K562 (cell line): ENCODE results near the gene GALK2. TPM values are rescaled to one million over a fixed set of nuclear protein-coding genes. Genes with fewer than 3 reads are reported as not detected.

ENCODE experiments used
- microRNA-seq: library from miRNA; unstranded; fragments of <30 nt; microRNA quantifications from one replicate; pipeline ENCODE4, GENCODE V29; 2018; ENCODE audit warnings: borderline microRNAs expressed
- polyA plus RNA-seq, 8 experiments: library from polyadenylated mRNA; depleted of rRNA in 4 of 8; stranded (reverse) in 5 of 8; unstranded in 3 of 8; fragments of >200 nt; fragmentation: Nextera tagmentation in 2 of 8; fragmentation: Illumina TruSeq in 1 of 8; extraction: Ambion mirVana in 2 of 8; extraction: Trizol in 1 of 8; gene quantifications; 2 replicates each; pipeline versions ENCODE4 v1.2.1 to v1.2.3, GENCODE V29; 2011 to 2014; ENCODE audit warnings: inconsistent platforms in 1 of 8, missing spikeins in 1 of 8
- small RNA-seq: library from RNA; depleted of rRNA; stranded (forward); fragments of <200 nt; gene quantifications from one replicate; pipeline ENCODE3, GENCODE V24; 2014
- total RNA-seq, 7 experiments: library from RNA; depleted of rRNA in 6 of 7; stranded (reverse); fragments of >200 nt in 6 of 7; fragmentation: Illumina TruSeq in 2 of 7; extraction: Trizol in 2 of 7; gene quantifications; 2 replicates each; pipeline versions ENCODE4 v1.2.1 to v1.2.3, GENCODE V29; 2011 to 2021; ENCODE audit warnings: low replicate concordance in 1 of 7

GALK2 gene
- total and polyA plus RNA-seq, 9 of the 15 experiments (the other 6 are each of a cell fraction or from before 2014, with no cell fraction given), result 32.8 to 82.0 (median 54.4) TPM

Small RNA genes within 50 kb of the gene (microRNA-seq; reads per million reads assigned to microRNA genes)
- not detected for gene MIR4716

Small RNA genes within 50 kb of the gene (small RNA-seq; reads per million reads assigned to genes)
- gene MIR4716 (not detected), gene RF00019 (not detected), gene RN7SL307P (not detected)

Other genes starting within 250 kb of the GALK2 start
- 0.24 and 0.73 TPM in 2 replicates for gene SHC4, start 206.3 kb upstream of the GALK2 start, total RNA-seq (2014; rRNA removed)
- gene SHC4, start 206.3 kb upstream of the GALK2 start, total RNA-seq (2014; rRNA removed; fragmentation: Illumina TruSeq; extraction: Trizol), result 0.55 and 0.89 TPM in 2 replicates
- gene SHC4, start 206.3 kb upstream of the GALK2 start, total RNA-seq (2015; rRNA removed; fragmentation: Illumina TruSeq; extraction: Trizol), result 0.45 and 0.69 TPM in 2 replicates
- 0.40 and 0.51 TPM in 2 replicates for gene SHC4, start 206.3 kb upstream of the GALK2 start, total RNA-seq (2021)
- 1.2 and 1.6 TPM in 2 replicates for gene SHC4, start 206.3 kb upstream of the GALK2 start, polyA plus RNA-seq (2011; rRNA removed)
- gene SHC4, start 206.3 kb upstream of the GALK2 start, polyA plus RNA-seq (2014; fragmentation: Illumina TruSeq; extraction: Trizol), result 0.43 and 0.89 TPM in 2 replicates
- 1 to 10 TPM in 1 of 2 experiments, under 1 TPM in 1; 0.67 to 1.0 TPM for gene SHC4, start 206.3 kb upstream of the GALK2 start, polyA plus RNA-seq (2014; fragmentation: Nextera tagmentation; extraction: Ambion mirVana)
- gene SHC4, start 206.3 kb upstream of the GALK2 start, polyA plus RNA-seq (2014; rRNA removed), result 0.52 and 1.1 TPM in 2 replicates
- gene SECISBP2L, start 123.8 kb upstream of the GALK2 start, total RNA-seq (2014; rRNA removed), result 9.5 and 14.1 TPM in 2 replicates
- gene SECISBP2L, start 123.8 kb upstream of the GALK2 start, total RNA-seq (2014; rRNA removed; fragmentation: Illumina TruSeq; extraction: Trizol), result 11.8 and 13.5 TPM in 2 replicates
- gene SECISBP2L, start 123.8 kb upstream of the GALK2 start, total RNA-seq (2015; rRNA removed; fragmentation: Illumina TruSeq; extraction: Trizol), result 10.4 and 12.1 TPM in 2 replicates
- gene SECISBP2L, start 123.8 kb upstream of the GALK2 start, total RNA-seq (2021), result 10.4 and 11.5 TPM in 2 replicates
- gene SECISBP2L, start 123.8 kb upstream of the GALK2 start, polyA plus RNA-seq (2011; rRNA removed), result 12.0 and 13.0 TPM in 2 replicates
- 6.4 and 7.6 TPM in 2 replicates for gene SECISBP2L, start 123.8 kb upstream of the GALK2 start, polyA plus RNA-seq (2014; fragmentation: Illumina TruSeq; extraction: Trizol)
- gene SECISBP2L, start 123.8 kb upstream of the GALK2 start, polyA plus RNA-seq (2014; fragmentation: Nextera tagmentation; extraction: Ambion mirVana), result 1 to 10 TPM in 1 of 2 experiments, under 1 TPM in 1; 0.55 to 1.1 TPM
- 5.1 and 5.4 TPM in 2 replicates for gene SECISBP2L, start 123.8 kb upstream of the GALK2 start, polyA plus RNA-seq (2014; rRNA removed)
- gene COPS2, start 14.6 kb upstream of the GALK2 start, total RNA-seq (2014; rRNA removed), result 38.5 and 66.4 TPM in 2 replicates
- gene COPS2, start 14.6 kb upstream of the GALK2 start, total RNA-seq (2014; rRNA removed; fragmentation: Illumina TruSeq; extraction: Trizol), result 154 and 187 TPM in 2 replicates
- 122 and 138 TPM in 2 replicates for gene COPS2, start 14.6 kb upstream of the GALK2 start, total RNA-seq (2015; rRNA removed; fragmentation: Illumina TruSeq; extraction: Trizol)
- gene COPS2, start 14.6 kb upstream of the GALK2 start, total RNA-seq (2021), result 106 and 107 TPM in 2 replicates
- gene COPS2, start 14.6 kb upstream of the GALK2 start, polyA plus RNA-seq (2011; rRNA removed), result 81.9 and 119 TPM in 2 replicates
- gene COPS2, start 14.6 kb upstream of the GALK2 start, polyA plus RNA-seq (2014; fragmentation: Illumina TruSeq; extraction: Trizol), result 120 and 151 TPM in 2 replicates
- 100 to 1,000 TPM; 105 to 117 TPM for gene COPS2, start 14.6 kb upstream of the GALK2 start, polyA plus RNA-seq (2014; fragmentation: Nextera tagmentation; extraction: Ambion mirVana)
- 111 and 113 TPM in 2 replicates for gene COPS2, start 14.6 kb upstream of the GALK2 start, polyA plus RNA-seq (2014; rRNA removed)